Duodenal mucosa (tissue), 2 donors: ENCODE measurements around the gene SPINK4.

Experiments
- H3K27ac ChIP-seq: one replicate; pipeline ENCODE4 v1.7.0; 2013; ENCODE audit warnings: low read depth, low read length
- H3K27me3 ChIP-seq, 2 donors: one replicate each; pipeline ENCODE4 v1.7.0; 2013; ENCODE audit warnings: low read length in 2 of 2, control low read depth in 1 of 2; ENCODE audit not compliant: insufficient read depth in 2 of 2, control insufficient read depth in 1 of 2
- H3K36me3 ChIP-seq, 2 donors: one replicate each; pipeline ENCODE4 v1.7.0; 2013; ENCODE audit warnings: low read length in 2 of 2, control low read depth in 1 of 2; ENCODE audit not compliant: insufficient read depth in 2 of 2, control insufficient read depth in 1 of 2
- H3K4me1 ChIP-seq, 2 donors: one replicate each; pipeline ENCODE4 v1.7.0; 2013; ENCODE audit warnings: low read length in 2 of 2, control low read depth in 1 of 2; ENCODE audit not compliant: insufficient read depth in 2 of 2, control insufficient read depth in 1 of 2
- H3K4me3 ChIP-seq, 2 donors: one replicate each; pipeline ENCODE4 v1.7.0; 2013; ENCODE audit warnings: low read length in 2 of 2, low read depth in 1 of 2
- H3K9ac ChIP-seq, 2 donors: one replicate each; pipeline ENCODE4 v1.7.0; 2013; ENCODE audit warnings: low read length in 2 of 2, low read depth in 1 of 2
- H3K9me3 ChIP-seq, 2 donors: one replicate each; pipeline ENCODE4 v1.7.0; 2013; ENCODE audit warnings: low read length in 2 of 2, control low read depth in 1 of 2; ENCODE audit not compliant: control insufficient read depth in 1 of 2

The SPINK4 gene

DNA sequence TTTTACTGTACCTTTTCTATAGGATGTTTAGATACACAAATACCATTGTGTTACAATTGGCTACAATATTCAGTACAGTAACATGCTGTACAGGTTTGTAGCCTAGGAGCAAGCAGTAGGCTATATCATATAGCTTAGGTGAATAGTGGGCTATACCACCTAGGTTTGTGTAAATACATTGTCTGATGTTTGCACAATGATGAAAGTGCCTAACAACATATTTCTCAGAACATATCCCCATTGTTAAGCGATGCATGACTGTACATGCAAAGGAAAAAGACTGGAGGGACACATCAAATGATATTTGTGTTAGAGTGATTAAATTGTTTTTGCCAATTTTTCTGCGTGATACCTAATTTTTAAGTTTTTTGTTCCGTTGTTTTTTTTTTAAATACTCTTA, 30.2 kb downstream of the SPINK4 start:
- Histone ChIP-seq H3K27me3 (no peaks in the 10 kb centered on the region), H3K9me3 (no peaks in the 10 kb centered on the region), H3K36me3 (peaks cover 26 to 63% of the 10 kb centered on the region in 2 donors), H3K27ac (no peak overlapping the region), H3K4me1 (peaks cover 14 to 22% of the 10 kb centered on the region in 2 donors), H3K9ac (no peak overlapping the region), H3K4me3 (no peak overlapping the region)

DNA sequence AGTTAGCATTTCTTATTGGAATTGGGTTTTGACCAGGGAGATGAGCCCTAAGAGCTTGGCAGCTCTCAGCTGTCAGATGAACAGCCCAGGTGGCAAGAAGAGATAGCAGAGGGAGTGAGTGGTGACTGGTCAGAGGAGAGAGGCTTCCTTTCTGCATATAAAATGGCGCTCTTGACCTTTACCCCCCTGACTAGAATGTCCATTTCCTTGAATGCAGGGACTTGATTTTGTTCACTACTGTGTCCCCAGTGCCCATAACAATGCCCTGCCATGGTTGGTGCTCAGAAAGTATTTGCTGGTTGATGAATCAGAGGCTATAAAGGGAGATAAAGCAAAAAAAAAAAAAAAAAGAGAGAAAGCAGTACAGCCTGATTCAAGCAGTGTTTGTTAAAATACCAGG, 32.1 kb downstream of the SPINK4 start:
- H3K9ac ChIP-seq = no peak overlapping the region
- H3K4me3 ChIP-seq = no peak overlapping the region
- peaks cover 30 to 73% of the 10 kb centered on the region in 2 donors for H3K36me3 ChIP-seq
- H3K27me3 ChIP-seq = no peaks in the 10 kb centered on the region
- H3K4me1 ChIP-seq = peaks cover 0 to 5% of the 10 kb centered on the region in 2 donors
- no peak overlapping the region for H3K27ac ChIP-seq
- H3K9me3 ChIP-seq = no peaks in the 10 kb centered on the region

DNA sequence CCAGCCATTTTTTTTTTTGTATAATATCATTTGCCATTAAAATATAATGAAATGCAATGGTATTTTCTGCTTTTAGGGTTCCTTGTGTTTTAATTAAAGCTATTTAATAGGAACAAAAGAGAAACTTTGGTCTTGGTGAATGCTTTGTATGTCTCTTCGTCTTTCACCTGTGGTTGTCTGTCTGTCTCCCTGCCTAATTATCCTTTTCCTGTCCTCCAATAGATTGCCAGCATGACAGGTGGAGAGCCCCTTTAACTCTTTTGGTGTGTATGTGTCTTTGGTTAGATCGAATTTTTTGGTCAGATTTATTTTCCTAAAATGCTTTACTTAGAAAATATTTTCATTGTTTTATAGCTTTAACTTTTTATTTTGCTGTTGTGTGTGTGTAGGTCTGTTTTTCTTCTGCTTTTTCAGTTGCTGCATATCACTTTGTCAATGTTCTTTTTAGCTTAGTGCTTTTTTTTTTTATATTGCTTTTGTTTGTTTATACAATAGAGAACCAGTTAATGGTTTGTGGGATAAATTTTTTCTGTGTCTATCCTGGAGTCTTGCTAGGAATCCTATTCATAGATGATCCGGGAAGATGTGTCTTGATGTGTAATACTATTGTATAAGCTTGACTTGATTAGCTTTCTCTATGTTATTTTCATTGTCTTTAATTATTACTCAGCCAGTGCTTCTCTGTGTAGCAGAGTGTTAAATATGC, 33.5 kb downstream of the SPINK4 start:
- Histone ChIP-seq H3K36me3 (peaks cover 36 to 78% of the 10 kb centered on the region in 2 donors), H3K27ac (no peak overlapping the region), H3K4me3 (no peak overlapping the region), H3K9ac (no peak overlapping the region), H3K4me1 (peaks cover 0 to 5% of the 10 kb centered on the region in 2 donors), H3K27me3 (no peaks in the 10 kb centered on the region), H3K9me3 (no peaks in the 10 kb centered on the region)

DNA sequence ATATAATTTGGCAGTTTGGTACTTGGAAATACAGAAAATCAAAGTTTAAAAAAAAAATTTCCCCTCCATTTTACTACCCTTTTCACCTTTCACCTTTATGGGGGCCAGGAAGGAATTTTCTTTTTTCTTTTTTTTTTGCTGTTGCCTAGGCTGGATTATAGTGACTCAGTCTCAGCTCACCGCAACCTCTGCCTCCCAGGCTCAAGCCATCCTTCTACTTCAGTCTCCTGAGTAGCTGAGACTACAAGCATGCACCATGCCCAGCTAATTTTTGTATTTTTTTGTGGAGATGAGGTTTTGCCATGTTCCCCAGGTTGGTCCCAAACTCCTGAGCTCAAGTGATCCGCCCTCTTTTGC, 34.0 kb downstream of the SPINK4 start:
- no peak overlapping the region for H3K9ac ChIP-seq
- H3K27me3 ChIP-seq = no peaks in the 10 kb centered on the region
- H3K4me1 ChIP-seq = peaks cover 0 to 5% of the 10 kb centered on the region in 2 donors
- H3K9me3 ChIP-seq = no peaks in the 10 kb centered on the region
- peaks cover 41 to 81% of the 10 kb centered on the region in 2 donors for H3K36me3 ChIP-seq
- no peak overlapping the region for H3K27ac ChIP-seq
- H3K4me3 ChIP-seq = no peak overlapping the region

DNA sequence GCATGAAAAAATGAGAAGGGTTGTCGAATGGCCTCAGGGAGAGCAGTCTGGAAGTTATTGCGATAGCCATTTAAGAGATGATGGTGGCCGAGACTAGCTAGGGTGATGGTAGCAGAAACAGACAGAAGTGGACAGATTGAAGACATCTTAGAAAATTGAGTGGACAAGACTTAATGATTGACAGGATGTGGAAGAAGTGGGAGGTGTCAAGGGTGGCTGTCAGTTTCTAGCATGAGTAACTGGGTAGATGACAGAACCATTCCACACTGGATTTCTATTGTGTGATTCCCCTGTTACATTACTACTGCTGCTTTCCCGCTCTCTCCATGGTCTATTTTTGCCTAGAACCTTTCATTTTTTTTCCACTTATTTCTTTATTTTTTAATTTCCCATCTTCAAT, 37.5 kb downstream of the SPINK4 start:
- no peak overlapping the region for H3K9ac ChIP-seq
- H3K27ac ChIP-seq = no peak overlapping the region
- no peaks in the 10 kb centered on the region for H3K4me1 ChIP-seq
- H3K4me3 ChIP-seq = no peak overlapping the region
- H3K9me3 ChIP-seq = no peaks in the 10 kb centered on the region
- H3K36me3 ChIP-seq = peaks cover 47 to 76% of the 10 kb centered on the region in 2 donors
- H3K27me3 ChIP-seq = no peaks in the 10 kb centered on the region

DNA sequence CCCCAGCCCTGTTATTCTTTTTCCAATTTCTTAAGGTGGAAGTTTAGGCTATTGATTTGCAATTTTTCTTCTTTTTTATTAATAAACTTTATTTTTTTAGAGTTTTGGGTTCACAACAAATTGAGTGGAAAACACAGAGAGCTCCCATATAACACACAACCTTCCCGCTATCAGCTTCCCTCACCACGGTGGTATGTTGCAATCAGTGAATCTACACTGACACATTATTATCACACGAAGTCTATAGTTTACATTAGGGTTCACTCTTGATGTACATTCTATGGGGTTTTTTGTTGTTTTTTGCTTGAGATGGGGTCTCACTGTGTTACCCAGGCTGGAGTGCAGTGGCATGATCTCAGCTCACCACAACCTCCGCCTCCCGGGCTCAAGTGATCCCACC, 45.5 kb downstream of the SPINK4 start:
- no peaks in the 10 kb centered on the region for H3K9me3 ChIP-seq

DNA sequence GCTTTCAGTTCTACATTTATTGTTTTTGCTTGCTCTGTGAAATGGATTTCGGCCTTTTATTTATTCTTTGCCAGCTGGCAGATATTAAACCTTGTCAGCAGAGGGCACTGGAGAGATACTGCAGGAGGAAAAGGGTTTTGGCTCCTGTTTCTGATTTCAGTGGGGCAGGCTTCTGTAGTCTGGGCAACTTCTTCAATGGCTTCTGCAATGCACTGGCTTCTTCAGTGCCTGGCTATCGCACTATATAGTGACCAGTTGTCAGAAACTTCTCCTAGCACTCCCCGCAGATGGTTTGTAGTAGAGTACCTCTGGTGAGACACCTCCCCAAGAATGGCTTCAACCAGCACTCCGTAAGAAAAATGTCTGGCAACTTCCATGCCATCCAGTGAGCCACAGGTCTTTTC, 47.1 kb downstream of the SPINK4 start:
- Histone ChIP-seq H3K9me3 (no peaks in the 10 kb centered on the region), H3K4me1 (peaks cover 11 to 20% of the 10 kb centered on the region in 2 donors), H3K9ac (no peak overlapping the region), H3K4me3 (no peak overlapping the region), H3K27me3 (no peaks in the 10 kb centered on the region), H3K27ac (no peak overlapping the region), H3K36me3 (peaks cover 5 to 11% of the 10 kb centered on the region in 2 donors)

More for the DNA sequence above, 45.5 kb downstream of the SPINK4 start:
- Histone ChIP-seq H3K9ac (no peak overlapping the region), H3K36me3 (peaks cover 12 to 21% of the 10 kb centered on the region in 2 donors), H3K27me3 (no peaks in the 10 kb centered on the region), H3K4me3 (no peak overlapping the region), H3K27ac (no peak overlapping the region), H3K4me1 (peaks cover 0 to 9% of the 10 kb centered on the region in 2 donors)

DNA sequence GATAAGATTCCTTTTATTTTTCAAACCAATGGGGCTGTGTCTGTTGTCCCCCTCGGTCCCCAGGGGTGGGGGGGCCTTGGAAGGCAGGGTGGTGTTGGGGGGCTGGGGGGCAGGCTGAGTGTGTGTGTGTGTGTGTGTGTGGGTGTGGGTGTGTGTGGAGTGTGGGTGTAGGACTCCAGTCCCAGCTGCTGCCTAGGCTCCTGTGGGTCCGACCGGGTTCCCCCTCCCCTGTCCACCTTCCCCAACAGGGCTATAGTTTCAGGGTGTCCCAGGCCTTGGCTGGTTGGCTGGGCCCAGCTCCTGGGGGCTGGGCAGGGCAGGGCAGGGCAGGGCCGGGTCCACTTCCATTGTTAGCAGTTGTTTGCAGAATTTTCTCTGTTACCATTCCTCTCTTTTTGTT, 48.3 kb downstream of the SPINK4 start:
- Histone ChIP-seq H3K27me3 (no peaks in the 10 kb centered on the region), H3K4me1 (peaks cover 17 to 31% of the 10 kb centered on the region in 2 donors), H3K4me3 (no peak overlapping the region), H3K9me3 (no peaks in the 10 kb centered on the region), H3K9ac (no peak overlapping the region), H3K36me3 (no peaks in the 10 kb centered on the region), H3K27ac (no peak overlapping the region)

DNA sequence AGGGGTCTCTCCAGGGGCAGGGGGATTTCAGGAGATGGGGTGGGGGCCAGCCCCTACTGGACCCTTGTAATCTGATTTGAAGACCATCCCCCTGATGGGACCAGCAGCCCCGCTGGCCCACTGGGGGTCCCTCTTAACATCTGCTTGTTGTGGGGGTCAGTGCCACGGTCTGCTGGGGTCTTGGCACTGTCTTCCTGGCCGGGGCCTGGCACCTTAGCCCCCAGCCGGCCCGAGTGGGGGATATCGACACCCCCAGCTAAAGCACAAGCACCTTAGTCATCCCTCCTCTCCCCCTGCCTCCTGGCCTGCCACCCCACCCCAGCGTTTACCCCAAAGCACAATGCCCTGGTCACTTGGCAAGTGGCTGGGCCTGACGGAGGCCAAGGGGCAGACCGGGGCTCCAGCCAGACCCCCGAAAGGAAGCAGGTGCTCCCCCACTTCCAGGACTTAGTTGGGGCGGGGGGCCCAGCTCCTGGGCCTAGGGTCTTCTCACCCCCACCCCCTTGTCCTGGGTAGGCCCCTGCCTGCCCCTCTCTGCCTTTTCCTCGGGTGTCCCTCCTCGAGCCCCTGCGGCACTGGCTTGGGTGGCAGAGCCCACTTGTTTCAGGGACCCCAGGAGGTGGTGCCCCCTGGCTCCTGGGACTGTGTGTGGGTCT, 49.0 kb downstream of the SPINK4 start:
- peak overlapping the region in 1 of 2 donors; percentile 99 for H3K4me3 ChIP-seq
- H3K9me3 ChIP-seq = no peaks in the 10 kb centered on the region
- H3K9ac ChIP-seq = peak overlapping the region in 1 of 2 donors; percentile 99
- no peak overlapping the region for H3K27ac ChIP-seq
- no peaks in the 10 kb centered on the region for H3K36me3 ChIP-seq
- no peaks in the 10 kb centered on the region for H3K27me3 ChIP-seq
- peaks cover 23 to 38% of the 10 kb centered on the region in 2 donors for H3K4me1 ChIP-seq

DNA sequence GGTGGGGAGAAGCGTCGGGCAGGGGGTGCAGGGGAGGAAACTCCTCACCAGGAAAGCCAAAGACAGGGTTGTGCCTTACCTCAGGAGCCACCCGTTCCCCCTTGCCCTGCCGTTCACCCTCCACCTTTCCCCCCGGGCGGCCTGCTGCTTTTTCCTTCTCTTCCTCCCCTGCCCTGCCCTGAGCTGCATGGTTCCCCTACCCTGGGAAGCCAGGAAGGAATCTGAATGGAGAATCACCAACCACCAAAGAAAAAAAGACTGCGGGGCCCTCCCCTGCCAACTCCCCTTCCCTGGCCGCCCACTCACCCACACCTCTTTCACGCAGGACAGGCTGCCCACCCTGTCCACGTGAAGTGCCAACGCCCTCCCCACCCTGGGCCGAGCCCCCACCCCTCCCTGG, 49.5 kb downstream of the SPINK4 start:
- Histone ChIP-seq H3K9me3 (no peaks in the 10 kb centered on the region), H3K4me1 (peaks cover 28 to 43% of the 10 kb centered on the region in 2 donors), H3K9ac (peak overlapping the region; percentile 63 to 99), H3K4me3 (peak overlapping the region; percentile 98 to 99), H3K27ac (peak overlapping the region; percentile 99), H3K36me3 (peaks cover 0 to 3% of the 10 kb centered on the region in 2 donors), H3K27me3 (no peaks in the 10 kb centered on the region)
